GM23338 (cell line): ENCODE measurements around the gene COG6.

Experiments
- CTCF ChIP-seq, 2 experiments: fragments of 200-600 bp in 1 of 2; sonication (generic) in 1 of 2; conservative IDR thresholded peaks; 2 replicates each; pipeline versions ENCODE4 v1.5.1 to v1.6.1; 2016 to 2017; ENCODE audit warnings: antibody characterized with exemption in 2 of 2, low read depth in 2 of 2, mild to moderate bottlenecking in 2 of 2, moderate library complexity in 1 of 2
- EZH2 ChIP-seq: fragments of 200-600 bp; sonication (generic); IDR thresholded peaks from one replicate; pipeline ENCODE4 v1.8.0; 2017; ENCODE audit warnings: antibody characterized with exemption, mild to moderate bottlenecking, low read depth; ENCODE audit not compliant: unreplicated experiment
- EZH2phosphoT487 ChIP-seq: fragments of 200-600 bp; sonication (generic); IDR thresholded peaks from one replicate; pipeline ENCODE4 v1.8.1; 2018; ENCODE audit warnings: antibody characterized with exemption; ENCODE audit not compliant: unreplicated experiment
- POLR2AphosphoS5 ChIP-seq: IDR thresholded peaks from 2 replicates; pipeline ENCODE4 v1.6.1; 2016; ENCODE audit warnings: antibody characterized with exemption, low read depth
- REST ChIP-seq: IDR thresholded peaks from one replicate; pipeline ENCODE4 v1.6.1; 2018; ENCODE audit warnings: antibody characterized with exemption; ENCODE audit not compliant: unreplicated experiment
- ZNF331 ChIP-seq: fragments of 250-450 bp; sonication (Bioruptor Pico); IDR thresholded peaks from 2 replicates; pipeline ENCODE4 v1.5.0; 2020; ENCODE audit warnings: low read depth, mild to moderate bottlenecking, moderate library complexity

GRCh38 chr13:39663958-39664357, 8.5 kb downstream of the COG6 start:
- TF ChIP-seq REST = no peak
- TF ChIP-seq CTCF (conservative IDR thresholded peaks at IDR 0.05; ENCODE audit: low read depth in 2 of 2) = no peak
- no peak for TF ChIP-seq ZNF331 (CRISPR knock-in tag)
- no peak for TF ChIP-seq POLR2AphosphoS5
- no peak for TF ChIP-seq EZH2phosphoT487
- no peak for TF ChIP-seq EZH2
